ENCODE measurements around the gene HSP90B1. TPM values are rescaled to one million over a fixed set of nuclear protein-coding genes. Genes with fewer than 3 reads are reported as not detected.

HSP90B1 gene
- total and polyA plus RNA-seq, 10 of the 15 experiments (the other 5 are each of a cell fraction or from before 2014, with no cell fraction given), result 254 to 968 (median 560) TPM

DNA sequence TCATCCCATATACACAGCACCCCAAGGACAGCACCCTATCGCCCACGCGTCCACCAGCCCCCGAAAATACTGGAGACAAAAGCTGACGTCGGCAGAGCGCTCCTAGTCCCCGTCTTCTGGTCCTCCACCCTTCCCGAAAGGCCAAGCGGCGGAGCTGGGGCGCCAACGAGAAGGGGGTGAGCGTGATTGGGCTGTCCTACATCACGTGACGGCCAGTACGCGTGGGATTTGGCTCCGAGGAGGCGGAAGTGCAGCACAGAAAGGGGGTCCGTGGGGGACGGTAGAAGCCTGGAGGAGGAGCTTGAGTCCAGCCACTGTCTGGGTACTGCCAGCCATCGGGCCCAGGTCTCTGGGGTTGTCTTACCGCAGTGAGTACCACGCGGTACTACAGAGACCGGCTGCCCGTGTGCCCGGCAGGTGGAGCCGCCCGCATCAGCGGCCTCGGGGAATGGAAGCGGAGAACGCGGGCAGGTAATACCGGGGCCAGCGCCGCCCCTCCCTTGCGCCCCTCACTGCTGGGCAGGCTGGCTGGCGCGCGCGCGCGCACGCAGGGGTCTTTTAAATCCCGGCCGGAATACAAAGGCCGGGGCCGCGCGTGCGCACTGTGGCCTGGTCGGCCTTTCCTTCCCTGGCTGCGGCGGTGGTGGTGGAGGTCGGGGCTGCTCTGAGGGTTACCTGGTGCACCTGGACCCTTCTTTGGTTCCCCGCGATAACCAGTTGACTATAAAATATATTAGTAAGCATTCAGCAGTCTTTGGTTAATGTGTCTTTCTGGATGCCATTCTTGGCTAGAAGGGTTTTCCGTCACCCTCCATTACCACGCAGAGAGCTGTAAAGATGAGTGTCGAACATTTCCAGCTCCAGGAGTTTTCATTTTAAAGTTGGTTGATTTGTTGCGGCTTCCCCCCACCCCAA, 35.6 kb downstream of the HSP90B1 start, which contains the start of gene TDG:
TDG (plus strand) TSS at position 283 of the 915 bp plus-strand sequence; CDS start at position 449, 166 bp downstream.
- H3K4me3 ChIP-seq, result peak within 1 kb of the TSS; percentile 92
- BruUV-seq (replicated peaks), result TSS peak; percentile 68
- peaks cover 10% of the 10 kb centered on the region for H3K4me1 ChIP-seq (ENCODE audit: control insufficient read depth, insufficient read depth, low read length)
- 6% methylated on average over 64 of the region's 64 CpGs for WGBS (ENCODE audit: insufficient coverage, insufficient replicate concordance, low lambda C conversion rate, missing lambda C conversion rate)
- intact Hi-C loops (cut with micrococcal nuclease; ENCODE audit: unreplicated experiment) (loop anchor here (1.0 to 10.0 kb wide), 5 partner anchors 9 to 319 kb away; partner anchors contain the start of gene HSP90B1), in situ Hi-C loops (cut with MboI) (no loop called here)
- peak within 1 kb of the TSS; percentile 93 for H3K4me2 ChIP-seq (ENCODE audit: control insufficient read depth, insufficient read depth)
- CTCF ChIA-PET, result interaction anchor here (0.5 to 5.6 kb wide), 13 partner anchors 10 to 145 kb away, joined by 3 to 33 read pairs (median 4); a partner anchor contains a TSS
- H3K9me3 ChIP-seq (replicated peaks; ENCODE audit: control insufficient read depth, insufficient read depth, low read length), result no peaks in the 10 kb centered on the region
- no peaks in the 10 kb centered on the region for H3K27me3 ChIP-seq (replicated peaks in 1 of 2; ENCODE audit: control insufficient read depth in 2 of 2, insufficient read depth in 2 of 2, low read length in 1 of 2)
- H3K27ac ChIP-seq (ENCODE audit: control insufficient read depth, insufficient read depth), result peak within 1 kb of the TSS; percentile 94
- RAD21 ChIA-PET (ENCODE audit: unreplicated experiment), result interaction anchor here (1.0 to 4.9 kb wide), 12 partner anchors 9 to 98 kb away, joined by 3 to 34 read pairs (median 6); partner anchors contain the start of gene HSP90B1
- DNase-seq (ENCODE audit: low read depth, low spot score) (peak; percentile 97), FAIRE-seq (peak; percentile 89), ATAC-seq (peak; percentile 96)
- H2AFZ ChIP-seq (ENCODE audit: control insufficient read depth, low read depth, low read length), result peak within 1 kb of the TSS; percentile 77
- peak within 1 kb of the TSS; percentile 95 for H3K9ac ChIP-seq (ENCODE audit: control insufficient read depth, insufficient read depth, low read length)
- no peaks in the 10 kb centered on the region for H4K20me1 ChIP-seq (ENCODE audit: control insufficient read depth, insufficient read depth)
- peaks cover 0 to 8% of the 10 kb centered on the region in 2 experiments; a peak in 2 of 4 replicates for H3K36me3 ChIP-seq (ENCODE audit: control insufficient read depth in 2 of 2, insufficient read depth in 2 of 2, low read length in 1 of 2)
- POLR2A ChIA-PET, result interaction anchor here (0.6 to 4.9 kb wide), 16 partner anchors 10 to 323 kb away, joined by 3 to 52 read pairs (median 4); partner anchors contain the start of genes HCFC2, HSP90B1 and NT5DC3
- SMC1A ChIA-PET (ENCODE audit: uncharacterized antibody, unreplicated experiment), result interaction anchor here (1.0 to 6.6 kb wide), 18 partner anchors 8 to 143 kb away, joined by 3 to 67 read pairs (median 6); partner anchors contain the start of genes HCFC2 and HSP90B1
- H3K79me2 ChIP-seq (ENCODE audit: control insufficient read depth, insufficient read depth, low read length), result peaks cover 70% of the 10 kb centered on the region
- TF ChIP-seq LARP7 (IDR thresholded peaks at IDR 0.05) (peak; percentile 92), ZZZ3 (IDR thresholded peaks at IDR 0.05; ENCODE audit: control insufficient read depth, insufficient read length, low read depth) (no peak), BRCA1 (IDR thresholded peaks at IDR 0.05; ENCODE audit: low read depth, low read length) (no peak), CBX5 (IDR thresholded peaks at IDR 0.05; ENCODE audit: low read depth) (no peak), PAX8 (IDR thresholded peaks at IDR 0.05) (no peak), GATAD2B (conservative IDR thresholded peaks at IDR 0.05; ENCODE audit: low read depth) (peak; percentile 93), SUPT20H (IDR thresholded peaks at IDR 0.05; ENCODE audit: borderline replicate concordance, control insufficient read depth, low read depth, low read length) (no peak), POLR2A (IDR thresholded peaks at IDR 0.05; ENCODE audit: low read depth, low read length) (peak; percentile 96), ASH2L (IDR thresholded peaks at IDR 0.05; ENCODE audit: borderline replicate concordance, low read depth) (peak; percentile 86; the same call in 1 of the 2 replicates), NFYB (IDR thresholded peaks at IDR 0.05; ENCODE audit: insufficient read depth, low read depth, low read length) (peak; percentile 92)
- TF ChIP-seq, protein P1, sequence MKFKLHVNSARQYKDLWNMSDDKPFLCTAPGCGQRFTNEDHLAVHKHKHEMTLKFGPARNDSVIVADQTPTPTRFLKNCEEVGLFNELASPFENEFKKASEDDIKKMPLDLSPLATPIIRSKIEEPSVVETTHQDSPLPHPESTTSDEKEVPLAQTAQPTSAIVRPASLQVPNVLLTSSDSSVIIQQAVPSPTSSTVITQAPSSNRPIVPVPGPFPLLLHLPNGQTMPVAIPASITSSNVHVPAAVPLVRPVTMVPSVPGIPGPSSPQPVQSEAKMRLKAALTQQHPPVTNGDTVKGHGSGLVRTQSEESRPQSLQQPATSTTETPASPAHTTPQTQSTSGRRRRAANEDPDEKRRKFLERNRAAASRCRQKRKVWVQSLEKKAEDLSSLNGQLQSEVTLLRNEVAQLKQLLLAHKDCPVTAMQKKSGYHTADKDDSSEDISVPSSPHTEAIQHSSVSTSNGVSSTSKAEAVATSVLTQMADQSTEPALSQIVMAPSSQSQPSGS (IDR thresholded peaks at IDR 0.05; ENCODE audit: low read length), result no peak
- TF ChIP-seq, protein P2, sequence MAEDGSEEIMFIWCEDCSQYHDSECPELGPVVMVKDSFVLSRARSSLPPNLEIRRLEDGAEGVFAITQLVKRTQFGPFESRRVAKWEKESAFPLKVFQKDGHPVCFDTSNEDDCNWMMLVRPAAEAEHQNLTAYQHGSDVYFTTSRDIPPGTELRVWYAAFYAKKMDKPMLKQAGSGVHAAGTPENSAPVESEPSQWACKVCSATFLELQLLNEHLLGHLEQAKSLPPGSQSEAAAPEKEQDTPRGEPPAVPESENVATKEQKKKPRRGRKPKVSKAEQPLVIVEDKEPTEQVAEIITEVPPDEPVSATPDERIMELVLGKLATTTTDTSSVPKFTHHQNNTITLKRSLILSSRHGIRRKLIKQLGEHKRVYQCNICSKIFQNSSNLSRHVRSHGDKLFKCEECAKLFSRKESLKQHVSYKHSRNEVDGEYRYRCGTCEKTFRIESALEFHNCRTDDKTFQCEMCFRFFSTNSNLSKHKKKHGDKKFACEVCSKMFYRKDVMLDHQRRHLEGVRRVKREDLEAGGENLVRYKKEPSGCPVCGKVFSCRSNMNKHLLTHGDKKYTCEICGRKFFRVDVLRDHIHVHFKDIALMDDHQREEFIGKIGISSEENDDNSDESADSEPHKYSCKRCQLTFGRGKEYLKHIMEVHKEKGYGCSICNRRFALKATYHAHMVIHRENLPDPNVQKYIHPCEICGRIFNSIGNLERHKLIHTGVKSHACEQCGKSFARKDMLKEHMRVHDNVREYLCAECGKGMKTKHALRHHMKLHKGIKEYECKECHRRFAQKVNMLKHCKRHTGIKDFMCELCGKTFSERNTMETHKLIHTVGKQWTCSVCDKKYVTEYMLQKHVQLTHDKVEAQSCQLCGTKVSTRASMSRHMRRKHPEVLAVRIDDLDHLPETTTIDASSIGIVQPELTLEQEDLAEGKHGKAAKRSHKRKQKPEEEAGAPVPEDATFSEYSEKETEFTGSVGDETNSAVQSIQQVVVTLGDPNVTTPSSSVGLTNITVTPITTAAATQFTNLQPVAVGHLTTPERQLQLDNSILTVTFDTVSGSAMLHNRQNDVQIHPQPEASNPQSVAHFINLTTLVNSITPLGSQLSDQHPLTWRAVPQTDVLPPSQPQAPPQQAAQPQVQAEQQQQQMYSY (CRISPR knock-in tag; IDR thresholded peaks at IDR 0.05), result 0 out of 2 replicates have a peak, but pooled peaks have one; percentile 57
- TF ChIP-seq, protein P3, sequence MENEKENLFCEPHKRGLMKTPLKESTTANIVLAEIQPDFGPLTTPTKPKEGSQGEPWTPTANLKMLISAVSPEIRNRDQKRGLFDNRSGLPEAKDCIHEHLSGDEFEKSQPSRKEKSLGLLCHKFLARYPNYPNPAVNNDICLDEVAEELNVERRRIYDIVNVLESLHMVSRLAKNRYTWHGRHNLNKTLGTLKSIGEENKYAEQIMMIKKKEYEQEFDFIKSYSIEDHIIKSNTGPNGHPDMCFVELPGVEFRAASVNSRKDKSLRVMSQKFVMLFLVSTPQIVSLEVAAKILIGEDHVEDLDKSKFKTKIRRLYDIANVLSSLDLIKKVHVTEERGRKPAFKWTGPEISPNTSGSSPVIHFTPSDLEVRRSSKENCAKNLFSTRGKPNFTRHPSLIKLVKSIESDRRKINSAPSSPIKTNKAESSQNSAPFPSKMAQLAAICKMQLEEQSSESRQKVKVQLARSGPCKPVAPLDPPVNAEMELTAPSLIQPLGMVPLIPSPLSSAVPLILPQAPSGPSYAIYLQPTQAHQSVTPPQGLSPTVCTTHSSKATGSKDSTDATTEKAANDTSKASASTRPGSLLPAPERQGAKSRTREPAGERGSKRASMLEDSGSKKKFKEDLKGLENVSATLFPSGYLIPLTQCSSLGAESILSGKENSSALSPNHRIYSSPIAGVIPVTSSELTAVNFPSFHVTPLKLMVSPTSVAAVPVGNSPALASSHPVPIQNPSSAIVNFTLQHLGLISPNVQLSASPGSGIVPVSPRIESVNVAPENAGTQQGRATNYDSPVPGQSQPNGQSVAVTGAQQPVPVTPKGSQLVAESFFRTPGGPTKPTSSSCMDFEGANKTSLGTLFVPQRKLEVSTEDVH (IDR thresholded peaks at IDR 0.05; ENCODE audit: low read depth, partially characterized antibody), result no peak
